Measurements from ENCODE around the gene KRT72.

DNA sequence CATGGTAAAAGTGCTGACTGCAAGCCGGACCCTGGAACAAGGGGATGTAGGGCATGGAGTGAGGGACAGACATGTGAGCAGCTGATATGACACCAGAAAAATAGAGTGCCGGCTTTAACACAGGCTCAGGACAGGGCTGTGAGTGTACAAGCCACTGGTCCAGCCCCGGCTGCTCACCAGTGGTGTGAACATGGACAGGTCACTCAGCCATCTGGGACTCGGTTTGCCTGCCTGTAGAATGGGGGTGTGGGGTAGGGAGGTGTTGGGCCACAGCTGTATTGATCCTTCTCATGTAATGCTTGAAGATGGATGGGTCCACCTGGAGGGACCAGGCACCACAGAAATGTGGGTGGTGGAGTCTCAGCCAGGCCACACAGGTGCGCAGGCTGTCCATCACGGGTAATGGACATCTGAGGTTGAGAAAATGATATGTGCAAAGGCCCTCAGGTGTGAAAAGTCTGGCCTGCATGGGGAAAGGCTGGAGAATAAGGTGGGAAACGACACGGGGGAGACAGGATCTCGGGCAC lies 17.0 kb downstream of the KRT72 start:
- TF ChIP-seq, protein P1, sequence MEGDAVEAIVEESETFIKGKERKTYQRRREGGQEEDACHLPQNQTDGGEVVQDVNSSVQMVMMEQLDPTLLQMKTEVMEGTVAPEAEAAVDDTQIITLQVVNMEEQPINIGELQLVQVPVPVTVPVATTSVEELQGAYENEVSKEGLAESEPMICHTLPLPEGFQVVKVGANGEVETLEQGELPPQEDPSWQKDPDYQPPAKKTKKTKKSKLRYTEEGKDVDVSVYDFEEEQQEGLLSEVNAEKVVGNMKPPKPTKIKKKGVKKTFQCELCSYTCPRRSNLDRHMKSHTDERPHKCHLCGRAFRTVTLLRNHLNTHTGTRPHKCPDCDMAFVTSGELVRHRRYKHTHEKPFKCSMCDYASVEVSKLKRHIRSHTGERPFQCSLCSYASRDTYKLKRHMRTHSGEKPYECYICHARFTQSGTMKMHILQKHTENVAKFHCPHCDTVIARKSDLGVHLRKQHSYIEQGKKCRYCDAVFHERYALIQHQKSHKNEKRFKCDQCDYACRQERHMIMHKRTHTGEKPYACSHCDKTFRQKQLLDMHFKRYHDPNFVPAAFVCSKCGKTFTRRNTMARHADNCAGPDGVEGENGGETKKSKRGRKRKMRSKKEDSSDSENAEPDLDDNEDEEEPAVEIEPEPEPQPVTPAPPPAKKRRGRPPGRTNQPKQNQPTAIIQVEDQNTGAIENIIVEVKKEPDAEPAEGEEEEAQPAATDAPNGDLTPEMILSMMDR (IDR thresholded peaks at IDR 0.05; ENCODE audit: low read depth, low read length) = no peak
- TF ChIP-seq EZH2phosphoT487 (IDR thresholded peaks at IDR 0.05; ENCODE audit: low read depth) = no peak

Data from OCI-LY3 (cell line).